ES-I3 (cell line): ENCODE measurements around the gene SH3RF3.

Source experiments
- H3K36me3 ChIP-seq: 2 replicates; pipeline ENCODE4 v1.6.1; 2013; ENCODE audit warnings: mild to moderate bottlenecking, low read length, control low read depth, moderate library complexity; ENCODE audit not compliant: insufficient read depth
- H3K4me1 ChIP-seq: 2 replicates; pipeline ENCODE4 v1.6.1; 2013; ENCODE audit warnings: mild to moderate bottlenecking, control low read depth, low read length; ENCODE audit not compliant: insufficient read depth
- H3K9ac ChIP-seq: 2 replicates; pipeline ENCODE4 v1.6.1; 2013; ENCODE audit warnings: low read depth, mild to moderate bottlenecking, low read length, moderate library complexity
- H3K9me3 ChIP-seq: 2 replicates; pipeline ENCODE4 v1.6.1; 2013; ENCODE audit warnings: mild to moderate bottlenecking, low read length, moderate library complexity; ENCODE audit not compliant: control insufficient read depth, insufficient read depth

Gene SH3RF3

DNA sequence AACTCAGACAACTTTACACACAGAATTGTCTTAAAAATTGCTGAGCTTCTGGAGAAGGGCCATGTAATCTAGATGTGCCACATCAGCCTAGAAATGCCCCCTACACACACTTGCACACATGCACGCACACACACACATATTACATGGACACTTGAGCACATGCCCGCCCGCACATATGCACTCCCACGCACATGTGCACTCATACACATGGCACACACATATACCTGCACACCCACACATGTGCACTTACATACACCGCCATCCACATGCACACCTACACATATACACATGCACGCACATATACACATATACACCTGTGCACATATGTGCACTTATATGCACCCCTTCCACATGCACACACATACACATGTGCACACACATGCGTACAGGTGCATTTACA, 271.1 kb downstream of the SH3RF3 start:
- H3K4me1 ChIP-seq: peaks cover 4% of the 10 kb centered on the region; the same call in 1 of the 2 replicates
- H3K9ac ChIP-seq: no peak overlapping the region
- no peaks in the 10 kb centered on the region for H3K36me3 ChIP-seq
- no peaks in the 10 kb centered on the region for H3K9me3 ChIP-seq

DNA sequence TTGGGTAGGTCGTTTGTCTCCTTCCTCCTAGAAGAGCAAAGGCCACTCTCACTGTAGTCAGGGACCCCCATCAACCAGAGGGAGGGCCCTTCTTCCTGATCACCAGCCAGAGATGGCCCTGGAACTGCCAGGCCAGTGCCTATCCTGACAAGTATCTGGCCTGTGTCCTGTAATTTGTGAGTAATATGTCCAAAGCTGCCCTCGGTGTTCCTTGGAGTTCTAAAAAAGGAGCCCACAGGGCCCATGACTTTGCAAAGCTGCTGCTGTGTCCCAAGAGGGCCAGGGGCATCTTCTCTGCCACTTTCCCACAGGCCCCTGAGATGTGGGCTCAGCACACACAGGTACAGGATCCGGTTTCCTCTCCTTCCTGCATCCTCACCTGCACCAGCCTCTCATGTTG, 272.4 kb downstream of the SH3RF3 start:
- Histone ChIP-seq H3K36me3 (no peaks in the 10 kb centered on the region), H3K9me3 (no peaks in the 10 kb centered on the region), H3K4me1 (peaks cover 2% of the 10 kb centered on the region; the same call in 1 of the 2 replicates), H3K9ac (no peak overlapping the region)

DNA sequence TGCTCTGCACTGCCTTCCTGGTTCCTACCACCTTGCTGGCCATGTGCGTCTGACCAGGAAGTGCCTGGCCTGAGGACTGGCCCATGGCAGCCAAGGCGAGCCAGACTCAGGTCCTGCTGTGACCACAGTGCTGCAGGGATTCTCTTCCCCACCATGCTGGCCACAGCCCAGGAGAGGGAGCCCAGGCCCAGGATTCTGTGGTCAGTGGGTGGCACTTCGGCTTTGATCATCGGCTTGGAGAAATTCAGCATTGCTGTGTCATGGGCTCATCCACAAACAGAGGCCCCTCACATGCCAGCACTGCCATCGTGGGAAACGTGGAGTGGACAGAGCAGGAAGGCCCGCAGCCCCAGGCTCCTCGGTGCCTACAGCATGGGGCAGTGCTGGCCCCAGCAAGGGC, 273.2 kb downstream of the SH3RF3 start:
- H3K9me3 ChIP-seq: no peaks in the 10 kb centered on the region
- no peaks in the 10 kb centered on the region for H3K4me1 ChIP-seq
- H3K36me3 ChIP-seq: no peaks in the 10 kb centered on the region
- H3K9ac ChIP-seq: no peak overlapping the region

DNA sequence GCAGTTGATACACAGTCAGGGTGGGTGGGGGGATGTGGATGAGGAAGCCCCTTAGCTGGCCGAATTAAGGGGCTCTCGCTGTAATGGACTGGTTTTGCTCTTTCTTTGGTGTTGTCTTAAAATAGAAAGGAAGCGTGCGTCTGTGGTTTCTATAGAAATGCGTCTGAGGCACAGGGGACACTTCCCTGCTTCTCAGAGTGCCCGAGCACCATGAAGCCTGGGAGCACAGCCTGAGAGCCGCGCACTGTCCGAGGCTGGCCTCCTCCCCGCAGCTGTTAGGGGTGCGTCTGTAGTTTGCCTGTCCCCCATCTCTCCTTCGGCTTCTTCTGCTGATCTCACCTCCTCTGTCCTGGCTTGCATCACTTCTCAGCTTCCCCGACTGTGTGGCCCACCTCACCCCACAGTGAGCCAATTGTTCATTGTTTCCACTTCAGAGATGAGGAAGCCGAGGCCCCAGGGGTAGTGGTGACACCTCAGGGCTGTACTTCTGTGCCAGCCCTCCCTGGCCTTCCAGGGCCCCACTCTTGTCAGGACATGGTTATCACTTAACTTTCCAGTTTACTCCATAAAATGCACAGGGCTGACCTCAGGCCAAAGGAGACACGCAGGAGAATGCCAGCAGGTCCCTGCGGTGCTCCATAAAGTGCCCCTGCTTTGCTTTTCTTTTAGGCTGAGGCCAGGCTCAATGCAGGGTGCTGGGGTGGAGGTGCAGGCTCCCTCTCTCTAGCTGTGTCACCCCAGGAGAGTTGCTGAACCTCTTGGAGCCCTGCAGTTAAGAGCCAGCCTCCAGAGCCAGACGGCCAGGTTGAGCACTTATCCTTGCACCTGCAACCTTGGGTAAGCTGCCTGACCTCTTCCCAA, 274.2 kb downstream of the SH3RF3 start:
- Histone ChIP-seq H3K4me1 (no peaks in the 10 kb centered on the region), H3K9me3 (no peaks in the 10 kb centered on the region), H3K36me3 (no peaks in the 10 kb centered on the region), H3K9ac (no peak overlapping the region)

DNA sequence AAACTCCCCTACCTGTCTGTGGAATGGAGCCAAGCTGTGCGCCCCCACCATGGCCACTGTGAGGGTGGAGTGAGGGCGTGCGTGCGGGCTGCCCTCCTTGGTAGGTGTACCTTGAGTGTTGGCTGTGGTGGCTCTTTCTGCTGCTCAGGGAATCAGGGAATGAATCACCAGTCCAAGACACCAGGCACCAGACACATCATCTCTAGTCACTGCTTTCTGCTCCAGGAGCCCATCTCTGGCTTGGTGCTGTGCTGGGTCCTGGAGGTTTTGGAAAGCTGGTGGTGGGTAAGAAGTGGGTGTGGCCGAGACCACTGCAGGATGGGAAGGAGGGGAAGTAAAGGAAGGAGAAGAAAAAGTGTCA, 274.8 kb downstream of the SH3RF3 start:
- Histone ChIP-seq H3K4me1 (no peaks in the 10 kb centered on the region), H3K36me3 (no peaks in the 10 kb centered on the region), H3K9ac (no peak overlapping the region), H3K9me3 (no peaks in the 10 kb centered on the region)

DNA sequence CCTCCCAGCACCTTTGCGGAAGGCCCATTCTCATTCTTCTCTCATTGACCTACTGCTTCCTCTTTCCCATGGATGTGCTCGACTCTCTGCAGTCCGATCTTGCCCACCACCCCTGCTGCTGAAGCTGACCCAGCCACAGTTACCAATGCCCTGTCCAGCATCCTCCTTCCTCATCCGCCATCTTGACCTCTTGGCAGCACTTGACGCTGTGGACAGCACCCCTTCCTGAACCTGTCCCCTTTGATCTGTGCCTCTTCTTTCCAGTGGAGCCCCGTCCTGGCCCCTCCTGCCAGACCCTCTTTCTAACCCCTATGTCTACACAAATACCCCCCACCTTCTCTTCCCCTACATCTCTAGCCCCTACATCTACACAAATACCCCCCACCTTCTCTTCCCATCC, 275.7 kb downstream of the SH3RF3 start:
- H3K9me3 ChIP-seq: no peaks in the 10 kb centered on the region
- no peak overlapping the region for H3K9ac ChIP-seq
- H3K36me3 ChIP-seq: no peaks in the 10 kb centered on the region
- H3K4me1 ChIP-seq: no peaks in the 10 kb centered on the region

DNA sequence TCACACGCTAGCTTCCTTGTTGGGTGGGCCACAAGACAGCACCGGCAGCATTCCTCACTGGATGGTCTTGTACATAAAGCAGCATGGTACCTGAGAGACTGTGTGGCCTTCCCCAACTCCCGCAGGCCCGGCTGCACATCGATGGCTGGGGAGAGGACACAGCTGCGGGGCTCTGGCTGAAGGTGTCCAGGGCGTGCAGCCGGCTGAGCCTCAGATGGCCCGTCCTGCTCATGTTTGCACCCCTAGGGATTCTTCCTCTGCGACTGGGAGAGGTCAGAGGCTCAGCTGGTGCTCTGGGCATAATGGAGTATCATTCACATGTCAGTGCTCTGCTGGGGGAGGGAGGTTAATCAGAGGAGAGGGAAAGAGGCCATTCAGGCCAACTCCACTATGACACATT, 276.9 kb downstream of the SH3RF3 start:
- Histone ChIP-seq H3K9me3 (no peaks in the 10 kb centered on the region), H3K36me3 (no peaks in the 10 kb centered on the region), H3K4me1 (no peaks in the 10 kb centered on the region), H3K9ac (no peak overlapping the region)

DNA sequence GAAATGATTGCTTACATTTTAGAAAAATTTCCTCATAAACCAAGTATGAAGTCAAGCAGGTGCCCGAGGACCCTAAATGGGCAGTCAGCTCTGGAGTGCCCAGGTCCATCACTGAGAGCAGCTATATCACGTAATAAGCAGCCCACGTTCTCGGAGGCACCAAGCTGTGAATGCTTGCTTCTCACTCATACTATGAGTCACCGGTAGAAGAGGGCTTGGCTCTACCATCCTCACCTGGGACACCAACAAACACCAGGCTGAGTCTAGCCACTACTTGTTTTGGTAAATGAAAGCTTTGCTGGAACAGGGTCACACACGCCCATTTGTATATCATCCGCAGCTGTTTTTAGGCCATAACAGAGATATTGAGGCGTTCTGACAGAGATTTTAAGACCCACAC, 277.3 kb downstream of the SH3RF3 start:
- no peaks in the 10 kb centered on the region for H3K4me1 ChIP-seq
- H3K9ac ChIP-seq: no peak overlapping the region
- H3K9me3 ChIP-seq: no peaks in the 10 kb centered on the region
- H3K36me3 ChIP-seq: no peaks in the 10 kb centered on the region

DNA sequence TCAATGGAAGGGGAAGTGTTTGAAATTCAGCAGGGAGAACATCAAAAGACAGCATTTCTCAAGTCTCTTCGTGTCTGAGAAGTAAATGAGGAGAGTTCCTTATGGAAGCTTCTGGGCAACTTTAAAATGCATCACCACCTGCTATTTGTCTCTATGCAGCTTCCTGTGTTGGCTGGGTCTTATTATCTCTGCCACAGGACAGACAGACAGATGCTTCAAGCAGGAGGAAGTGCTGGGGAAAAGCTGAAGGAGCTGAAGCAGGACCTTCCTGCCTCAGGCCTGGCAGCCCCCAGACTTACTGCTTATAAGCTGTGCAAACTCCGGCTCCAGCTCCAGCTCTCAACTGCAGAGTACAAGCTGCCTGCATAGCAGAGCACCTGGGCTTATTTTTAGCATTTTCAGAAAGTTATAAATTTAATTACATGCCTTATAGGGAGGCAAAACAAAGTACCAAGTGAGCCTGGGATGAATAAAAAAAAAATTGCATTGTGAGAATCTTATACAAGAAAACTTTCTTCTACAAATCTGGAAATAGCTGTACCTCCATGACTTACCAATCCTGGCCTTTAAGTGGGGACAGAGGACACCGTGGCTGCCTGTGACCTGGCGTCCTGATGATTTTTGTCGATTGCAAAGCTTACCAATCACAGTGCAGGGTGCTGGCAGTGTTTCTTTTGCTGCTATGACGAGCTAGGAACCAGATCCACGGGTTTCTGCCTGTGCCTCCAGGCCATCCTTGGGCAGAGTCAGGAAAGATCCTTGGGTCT, 278.5 kb downstream of the SH3RF3 start:
- Histone ChIP-seq H3K36me3 (no peaks in the 10 kb centered on the region), H3K9me3 (no peaks in the 10 kb centered on the region), H3K9ac (no peak overlapping the region), H3K4me1 (no peaks in the 10 kb centered on the region)

DNA sequence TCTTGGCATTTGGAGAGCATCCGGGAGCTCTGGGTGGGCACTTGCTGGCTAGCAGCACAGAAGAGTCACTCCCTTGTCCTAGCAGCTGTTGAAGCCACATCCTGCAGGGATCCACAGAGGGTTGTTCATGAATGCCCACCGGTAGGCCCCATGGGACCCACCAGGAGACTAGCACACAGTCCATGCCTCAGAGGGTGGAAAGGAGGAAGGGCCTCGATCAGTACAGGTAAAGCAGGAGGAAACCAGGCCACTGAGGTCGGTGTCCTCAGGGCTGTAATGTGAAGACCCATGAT, 279.0 kb downstream of the SH3RF3 start:
- H3K9ac ChIP-seq: no peak overlapping the region
- no peaks in the 10 kb centered on the region for H3K4me1 ChIP-seq
- H3K9me3 ChIP-seq: no peaks in the 10 kb centered on the region
- no peaks in the 10 kb centered on the region for H3K36me3 ChIP-seq

DNA sequence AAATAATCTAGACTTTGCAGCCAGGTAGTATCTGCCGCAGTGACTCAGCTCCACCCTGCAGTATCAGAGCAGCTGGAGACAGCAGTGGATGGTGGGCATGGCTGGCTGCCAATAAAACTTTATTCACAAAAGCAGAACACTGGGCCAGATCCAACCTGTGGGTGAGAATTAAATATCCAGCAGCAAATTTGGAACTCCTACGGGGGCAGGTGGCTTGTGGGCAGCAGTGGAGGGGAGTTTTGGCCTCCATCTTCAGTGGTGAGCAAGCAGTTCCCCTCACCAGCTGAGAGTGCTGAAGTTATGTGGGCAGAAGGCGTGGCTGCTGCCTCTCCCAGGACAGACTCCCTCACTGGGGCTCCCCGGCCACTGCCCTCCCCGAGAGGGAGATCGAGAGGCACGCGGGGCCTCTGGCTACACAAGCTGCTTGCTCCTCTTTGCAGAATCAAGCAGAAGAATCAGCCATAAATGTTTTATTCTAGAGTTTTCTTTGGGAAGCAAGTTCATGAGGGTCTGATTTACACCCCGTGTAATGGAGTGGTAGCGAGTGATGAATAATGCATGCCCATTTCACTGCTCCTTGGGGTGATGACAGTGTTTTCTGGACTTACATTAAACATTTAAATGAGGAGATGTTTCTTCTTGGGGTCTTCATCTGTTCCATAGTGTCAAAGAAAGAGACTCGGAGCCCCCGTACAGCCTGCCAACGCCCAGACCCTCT, 280.5 kb downstream of the SH3RF3 start:
- Histone ChIP-seq H3K4me1 (no peaks in the 10 kb centered on the region), H3K36me3 (no peaks in the 10 kb centered on the region), H3K9me3 (no peaks in the 10 kb centered on the region), H3K9ac (no peak overlapping the region)

DNA sequence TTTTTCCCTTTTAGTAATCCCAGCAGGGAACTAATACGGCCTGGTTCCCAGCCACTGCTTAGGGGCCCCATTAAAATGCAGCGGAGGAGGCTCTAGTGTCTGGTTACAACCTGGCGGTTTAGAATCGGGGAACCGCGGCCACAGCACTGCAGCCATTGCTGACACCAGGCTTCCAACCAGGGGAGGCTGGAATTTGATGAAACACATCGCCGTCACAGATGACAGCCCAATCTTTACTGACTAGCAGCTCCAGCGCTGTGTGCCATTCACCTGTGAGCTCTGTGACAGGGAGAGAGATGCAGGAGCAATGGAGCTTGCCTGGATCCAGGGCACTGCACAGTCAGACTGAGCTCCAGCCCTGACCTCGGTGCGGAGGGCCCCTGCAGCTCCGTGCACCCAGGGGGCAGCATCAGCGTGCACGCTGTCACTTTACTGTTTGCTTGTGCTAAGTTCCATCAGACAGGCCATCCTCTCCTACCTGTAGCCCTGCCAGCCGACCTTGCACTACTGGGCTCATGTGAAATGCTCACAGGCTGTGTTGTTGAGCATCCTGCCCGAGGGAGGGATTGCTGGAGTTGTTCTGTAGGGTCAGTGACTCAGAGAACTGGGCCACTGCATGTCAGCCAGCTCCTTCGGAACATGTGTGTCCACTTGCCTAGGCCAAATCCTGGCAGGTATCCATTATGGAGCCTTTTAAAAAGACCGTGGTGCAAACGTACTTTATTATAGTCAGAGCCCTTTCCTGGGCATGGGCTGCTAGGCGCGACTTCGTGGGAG, 281.2 kb downstream of the SH3RF3 start:
- no peaks in the 10 kb centered on the region for H3K36me3 ChIP-seq
- H3K9me3 ChIP-seq: no peaks in the 10 kb centered on the region
- H3K9ac ChIP-seq: no peak overlapping the region
- no peaks in the 10 kb centered on the region for H3K4me1 ChIP-seq

DNA sequence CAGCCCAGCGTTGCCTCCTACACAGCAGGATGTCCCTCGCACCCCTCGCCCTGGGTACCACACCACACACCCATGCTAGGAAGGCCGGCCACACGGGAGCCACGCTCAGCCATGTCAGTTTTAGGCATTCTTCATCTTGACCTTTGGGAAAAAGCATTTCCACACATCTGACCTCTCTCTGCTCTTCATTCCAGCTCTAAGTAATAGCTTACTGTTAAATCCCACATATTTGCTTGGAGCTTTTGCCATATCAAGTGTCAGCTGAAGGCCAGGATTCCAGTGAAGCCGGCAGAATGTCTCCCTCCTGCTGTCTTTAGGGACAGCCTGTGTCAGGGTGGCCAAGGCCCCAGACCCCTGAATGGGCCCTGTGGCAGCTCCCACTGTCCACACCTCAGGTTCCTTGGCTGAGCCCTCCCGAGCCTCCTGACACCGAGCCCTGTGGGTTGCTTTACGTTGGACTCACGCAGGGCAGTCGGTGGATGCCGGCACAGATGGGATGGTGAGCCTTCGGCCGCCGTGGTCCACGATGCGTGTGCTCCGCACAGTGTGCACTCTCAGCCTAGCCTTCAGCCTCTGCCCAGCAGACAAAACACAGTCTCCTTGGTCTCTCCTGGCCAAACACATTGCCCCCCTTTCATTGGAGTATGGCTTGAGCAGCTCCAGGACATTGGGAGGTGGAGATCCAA, 282.8 kb downstream of the SH3RF3 start:
- Histone ChIP-seq H3K4me1 (no peaks in the 10 kb centered on the region; the same call in 1 of the 2 replicates), H3K9me3 (no peaks in the 10 kb centered on the region), H3K9ac (no peak overlapping the region), H3K36me3 (no peaks in the 10 kb centered on the region)

DNA sequence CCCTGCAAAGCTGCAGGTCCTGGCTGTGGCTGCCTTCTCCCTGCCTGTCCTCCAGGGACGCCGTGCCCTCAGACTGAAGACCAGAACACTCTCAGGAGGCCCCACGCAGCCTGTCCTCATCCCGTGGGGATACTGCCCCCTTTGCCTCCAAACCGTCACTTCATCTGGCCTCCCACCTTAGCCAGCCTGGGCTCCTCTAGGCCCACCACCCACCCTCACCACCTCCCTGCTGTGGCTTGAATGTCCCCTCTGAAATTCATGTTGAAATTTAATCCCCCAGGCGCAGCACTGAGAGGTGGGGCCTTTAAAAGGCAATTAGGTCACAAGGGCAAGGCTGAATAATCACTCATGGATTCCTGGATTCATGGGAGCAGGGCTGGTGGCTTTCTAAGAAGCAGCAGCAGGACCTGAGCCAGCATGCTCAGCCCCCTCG, 286.6 kb downstream of the SH3RF3 start:
- H3K9me3 ChIP-seq: no peaks in the 10 kb centered on the region
- H3K4me1 ChIP-seq: no peaks in the 10 kb centered on the region; the same call in 1 of the 2 replicates
- H3K36me3 ChIP-seq: no peaks in the 10 kb centered on the region
- H3K9ac ChIP-seq: no peak overlapping the region
